ENCODE data around the gene CAMK2D.

The CAMK2D gene

GRCh38 chr4:113763029-113763285 is 1.4 kb upstream of the CAMK2D start:
- no peak for DNase-seq (ENCODE audit: low spot score)

DNA sequence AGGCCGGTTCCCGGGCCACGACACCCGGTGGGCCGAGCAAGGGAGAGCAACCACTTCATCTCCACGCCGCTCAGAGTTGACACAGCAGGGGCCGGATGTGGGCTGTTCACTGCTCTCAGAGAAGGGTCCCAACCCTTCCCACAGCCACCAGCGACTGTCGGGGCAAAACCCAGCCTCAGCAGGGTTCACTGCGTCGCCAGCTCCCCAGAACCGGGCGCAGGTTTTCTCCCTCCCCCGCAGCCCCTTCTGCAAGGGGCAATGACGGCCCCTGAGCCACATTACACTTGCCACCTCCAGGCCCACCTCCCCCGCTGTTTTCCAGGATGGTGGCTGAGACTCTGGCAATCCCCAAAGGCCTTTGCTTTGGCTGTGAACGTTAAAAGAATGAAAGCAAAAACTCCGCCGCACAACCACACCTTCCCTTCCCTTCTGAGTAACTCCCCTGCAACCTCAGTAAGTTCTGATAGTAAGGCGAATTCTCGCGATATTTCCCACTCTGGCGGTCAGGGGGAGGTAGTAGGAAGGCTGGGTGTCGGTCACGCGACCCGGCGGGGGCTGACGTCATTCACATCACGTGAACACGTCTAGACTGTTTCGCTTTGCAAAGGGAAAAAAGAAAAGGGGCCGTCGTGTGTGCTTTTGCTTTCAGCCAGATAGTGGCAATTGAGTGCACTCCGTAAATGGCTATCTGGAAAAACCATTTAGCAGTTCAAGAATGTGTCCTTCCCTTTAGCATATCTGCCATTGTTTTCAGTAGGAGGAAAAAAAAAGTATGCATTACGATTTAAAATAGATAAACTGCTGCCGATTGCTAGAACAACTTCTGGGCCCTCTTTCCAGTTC is 869 bp upstream of the CAMK2D start:
- DNase-seq (ENCODE audit: low spot score): peak; percentile 100

DNA sequence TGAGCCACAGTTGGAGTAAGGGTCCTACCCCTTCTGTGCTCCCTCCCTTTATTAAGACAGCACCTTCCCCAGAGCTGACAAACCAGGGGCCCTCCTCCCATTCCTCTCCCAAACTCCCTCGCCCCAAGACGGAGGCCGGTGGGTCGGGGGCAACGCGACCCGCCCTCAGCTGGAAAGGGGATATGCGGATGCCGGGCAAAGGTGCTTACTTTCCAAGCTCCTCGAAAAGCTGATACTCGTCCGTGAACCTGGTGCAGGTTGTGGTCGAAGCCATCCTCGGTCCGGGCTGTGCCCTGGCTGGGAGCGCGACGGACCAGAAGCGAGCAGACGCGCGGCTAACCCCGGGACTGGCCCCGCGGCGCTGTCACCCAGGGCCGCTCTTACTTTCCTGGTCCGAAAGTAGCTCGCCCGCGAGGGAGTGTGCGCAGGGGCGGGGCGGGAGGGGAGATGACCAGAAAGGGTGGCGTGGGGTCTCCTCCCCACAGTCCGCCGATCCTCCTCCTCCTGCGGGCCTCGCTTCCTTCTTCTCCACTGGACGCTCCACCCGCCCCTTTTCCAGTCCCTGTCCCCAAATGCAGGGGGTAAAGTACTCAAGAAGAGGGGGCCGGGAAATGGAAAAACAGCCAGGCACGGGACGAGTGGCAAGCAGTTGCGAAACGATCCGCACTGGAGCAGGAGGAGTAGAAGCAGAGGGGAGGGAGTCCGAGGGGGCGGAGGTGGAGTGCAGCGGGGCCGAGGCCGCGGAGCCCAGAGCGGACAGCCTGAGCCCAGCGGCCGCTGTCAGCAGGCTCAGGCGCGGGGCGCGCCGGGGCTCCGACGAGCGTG is 531 bp downstream of the CAMK2D start:
- peak; percentile 49 for DNase-seq (ENCODE audit: low spot score)

DNA sequence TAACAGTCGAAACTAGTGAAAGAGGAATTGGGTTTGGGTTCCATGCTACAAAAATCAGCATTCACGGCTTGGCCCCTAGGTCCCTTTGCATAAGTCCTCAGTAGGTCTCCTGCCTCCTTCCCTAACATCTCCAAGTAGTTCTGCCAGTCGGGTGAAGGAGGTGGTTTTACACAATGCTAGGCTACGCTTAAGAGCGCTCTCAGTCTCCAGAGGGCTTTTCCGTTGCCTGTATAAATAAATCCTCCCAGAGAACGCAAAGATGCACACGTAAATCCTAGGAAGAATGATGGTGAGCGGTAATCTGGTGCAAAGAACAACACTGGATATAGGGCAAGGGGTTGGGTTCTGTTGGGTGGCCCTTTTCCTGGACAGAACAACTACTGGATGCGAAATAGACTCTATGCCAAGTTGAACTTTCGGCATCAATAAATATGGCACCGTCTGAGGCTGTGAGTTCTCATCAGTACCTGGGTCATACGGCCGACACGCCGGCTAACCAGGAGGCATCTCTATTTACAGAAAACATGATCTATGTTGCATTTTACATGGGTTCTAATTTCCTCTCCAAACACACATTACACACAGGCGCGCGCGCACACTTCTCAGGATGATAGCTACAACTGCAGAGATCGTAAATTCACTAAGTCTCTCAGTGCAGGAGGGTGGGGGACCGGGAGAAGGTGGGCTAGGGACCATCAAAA is 1.3 kb downstream of the CAMK2D start:
- peak; percentile 64 for DNase-seq (ENCODE audit: low spot score)

- DNase-seq (ENCODE audit: low spot score): peak; percentile 58
These were observed 1.8 kb downstream of the CAMK2D start for GRCh38 chr4:113759696-113760093.

DNA sequence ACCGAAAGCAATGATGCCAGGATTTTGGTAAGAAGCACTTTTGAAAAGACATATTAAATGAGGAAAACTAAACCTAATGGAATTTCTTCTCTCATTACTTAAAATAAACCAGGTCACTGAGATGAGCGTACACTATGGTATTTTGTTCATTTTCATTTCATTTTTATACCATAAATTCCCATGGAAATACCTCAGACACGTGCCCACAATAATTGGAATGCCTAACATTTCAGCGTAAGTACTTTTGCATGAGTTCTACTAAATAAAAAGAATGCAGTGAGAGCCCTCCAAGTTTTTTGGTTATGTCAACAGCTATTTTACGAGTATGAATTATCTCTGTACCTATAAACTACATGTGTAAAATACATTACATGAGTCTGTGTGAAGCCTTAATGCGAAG is 3.2 kb downstream of the CAMK2D start:
- DNase-seq (ENCODE audit: low spot score): no peak

- DNase-seq (ENCODE audit: low spot score): no peak
These were observed 4.1 kb downstream of the CAMK2D start for GRCh38 chr4:113757486-113757885.

DNA sequence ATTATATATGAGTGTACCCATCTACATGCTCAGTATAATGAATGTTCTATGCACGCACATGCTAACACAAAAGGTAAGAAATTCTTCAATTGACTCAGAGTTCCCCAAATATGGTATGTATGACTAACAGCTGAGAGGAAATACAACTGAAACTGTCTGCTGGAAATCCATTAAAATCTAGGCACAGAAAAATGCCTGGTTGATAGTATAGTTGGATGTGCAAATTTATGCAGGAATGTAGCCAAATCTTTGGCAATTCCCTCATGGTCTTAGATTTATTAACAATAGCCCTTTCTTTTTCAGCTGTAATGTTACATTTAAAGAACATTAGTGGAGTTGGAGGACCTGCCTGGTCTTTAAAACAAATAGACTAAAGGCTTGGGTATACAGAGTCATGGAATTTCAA is 5.5 kb downstream of the CAMK2D start:
- DNase-seq (ENCODE audit: low spot score): no peak

- DNase-seq (ENCODE audit: low spot score): no peak
These were observed 10.8 kb downstream of the CAMK2D start for GRCh38 chr4:113750734-113751133.

DNA sequence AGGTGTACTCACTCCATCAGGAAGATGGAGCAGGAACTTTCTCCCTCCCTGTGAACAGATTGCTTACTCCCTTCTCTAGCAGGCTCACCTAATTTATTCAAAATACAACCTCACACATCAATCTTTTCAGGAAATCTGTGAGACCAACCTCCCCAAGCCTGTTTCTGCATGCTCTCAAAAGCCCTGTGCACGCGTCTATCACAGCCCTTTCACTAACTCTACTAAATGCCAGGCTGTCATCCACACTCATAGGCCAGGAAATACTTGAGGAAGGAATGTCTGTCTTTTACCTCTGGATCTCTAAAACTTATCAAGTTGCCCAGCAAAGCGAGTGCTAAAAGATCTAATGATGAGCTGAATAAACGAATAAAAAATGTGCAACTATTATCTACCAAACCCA is 11.2 kb downstream of the CAMK2D start:
- DNase-seq (ENCODE audit: low spot score): no peak

DNA sequence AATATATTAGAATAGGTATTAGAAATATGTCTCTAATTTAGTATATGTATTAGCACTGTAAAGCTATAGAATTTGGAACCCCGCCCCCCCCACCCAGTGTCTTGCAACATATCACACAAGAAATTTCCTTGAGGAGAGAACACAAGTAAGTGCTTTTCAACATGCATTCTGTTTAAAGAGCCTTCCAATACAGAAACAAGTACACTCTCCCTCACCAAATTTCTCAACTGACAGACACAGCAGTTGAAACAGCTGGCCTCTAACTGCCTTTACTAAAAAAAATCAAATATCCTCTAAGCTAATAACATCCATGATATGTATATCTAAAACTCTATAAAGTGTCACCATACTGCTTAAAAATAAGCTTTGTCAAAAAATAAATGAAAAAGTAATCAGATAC is 12.4 kb downstream of the CAMK2D start:
- no peak for DNase-seq (ENCODE audit: low spot score)

DNA sequence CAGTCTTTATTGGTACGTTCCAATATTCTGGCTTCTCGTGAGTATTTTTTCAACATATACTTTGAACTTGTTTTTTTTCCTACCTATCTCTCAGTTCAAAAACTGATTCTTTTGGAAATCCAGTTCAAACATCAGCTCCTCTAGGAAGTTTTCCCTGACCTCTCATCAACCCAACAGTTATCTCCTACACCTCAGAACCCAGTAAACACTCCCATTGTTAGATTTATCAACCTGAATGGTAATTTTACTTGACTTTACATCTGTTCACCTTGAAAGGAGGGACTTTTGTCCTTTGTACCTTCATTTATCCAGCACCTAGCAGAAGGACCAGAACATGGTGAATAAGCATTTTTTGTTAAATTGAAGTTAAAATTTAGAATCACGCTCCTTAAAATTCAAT is 13.6 kb downstream of the CAMK2D start:
- no peak for DNase-seq (ENCODE audit: low spot score)

- no peak for DNase-seq (ENCODE audit: low spot score)
These were observed 15.8 kb downstream of the CAMK2D start for GRCh38 chr4:113745711-113746110.

DNA sequence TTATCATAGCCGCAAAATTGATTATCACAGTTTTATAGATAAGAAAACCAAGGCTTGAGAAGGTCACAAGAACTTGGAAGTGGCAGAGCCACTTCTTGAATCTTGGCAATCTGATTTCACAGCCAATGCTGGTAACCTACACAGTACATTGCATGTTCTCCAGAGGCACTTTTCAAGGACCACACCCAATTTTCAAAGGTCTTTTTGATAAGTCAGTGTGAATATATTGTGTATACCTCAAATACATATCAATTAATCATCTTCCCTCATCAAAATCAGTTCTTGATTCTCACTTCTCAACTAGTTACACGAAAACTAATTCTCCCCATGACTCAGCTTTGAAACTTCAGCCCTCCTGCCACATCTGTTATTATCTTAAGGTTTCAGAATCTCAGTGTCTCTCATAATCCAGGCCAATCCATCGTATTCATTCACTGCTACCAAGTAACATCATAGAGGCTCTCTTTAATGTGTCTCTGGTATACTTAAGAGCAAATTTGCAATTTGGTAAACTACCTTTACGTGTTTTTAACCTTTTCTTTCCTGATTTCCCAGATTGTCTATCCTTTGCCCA is 16.8 kb downstream of the CAMK2D start:
- no peak for DNase-seq (ENCODE audit: low spot score)

- DNase-seq (ENCODE audit: low spot score): no peak
These were observed 17.8 kb downstream of the CAMK2D start for GRCh38 chr4:113743690-113744089.

DNA sequence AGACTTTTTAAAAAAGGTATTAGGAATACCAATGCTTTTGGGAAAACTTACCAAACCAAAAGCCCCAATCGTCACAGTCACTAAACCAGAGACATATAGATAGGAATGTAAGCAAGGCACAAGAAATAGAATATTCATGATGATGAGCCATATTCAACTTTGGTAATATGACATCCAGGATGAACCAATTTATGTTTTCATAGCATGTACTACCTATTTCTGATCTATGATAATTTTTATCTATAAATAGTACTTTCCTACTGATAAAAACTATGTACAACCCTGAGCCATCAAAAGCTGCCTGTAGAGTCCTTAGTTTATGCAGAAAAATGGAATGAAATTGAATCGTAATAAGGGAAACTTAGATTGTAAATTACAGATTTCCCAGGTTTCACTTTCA is 18.9 kb downstream of the CAMK2D start:
- no peak for DNase-seq (ENCODE audit: low spot score)

- DNase-seq (ENCODE audit: low spot score): no peak
These were observed 19.6 kb downstream of the CAMK2D start for GRCh38 chr4:113741956-113742355.

- no peak for DNase-seq (ENCODE audit: low spot score)
These were observed 20.6 kb downstream of the CAMK2D start for GRCh38 chr4:113740857-113741379.

DNA sequence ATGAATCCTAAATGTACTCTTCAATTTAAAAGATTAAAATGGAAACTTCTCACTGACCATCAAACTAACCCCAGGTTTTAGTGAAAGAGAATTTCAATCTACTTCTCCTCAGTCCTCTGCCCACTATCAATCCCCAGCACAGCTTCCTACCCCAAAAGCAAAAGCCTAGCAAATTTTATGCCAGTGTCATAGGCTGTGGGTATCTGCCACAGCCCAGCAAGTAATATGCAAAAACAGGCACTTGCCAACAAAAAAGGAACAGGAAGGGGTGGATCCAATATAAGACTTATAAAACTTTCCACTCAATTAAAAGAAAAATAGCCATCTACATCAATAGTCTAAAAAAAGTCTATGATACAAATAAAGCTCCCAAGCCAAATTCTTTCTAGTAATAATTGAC is 22.3 kb downstream of the CAMK2D start:
- DNase-seq (ENCODE audit: low spot score): peak; percentile 50

GRCh38 chr4:113738251-113738650 is 23.3 kb downstream of the CAMK2D start:
- DNase-seq (ENCODE audit: low spot score): no peak

- no peak for DNase-seq (ENCODE audit: low spot score)
These were observed 27.9 kb downstream of the CAMK2D start for GRCh38 chr4:113733685-113734084.

DNA sequence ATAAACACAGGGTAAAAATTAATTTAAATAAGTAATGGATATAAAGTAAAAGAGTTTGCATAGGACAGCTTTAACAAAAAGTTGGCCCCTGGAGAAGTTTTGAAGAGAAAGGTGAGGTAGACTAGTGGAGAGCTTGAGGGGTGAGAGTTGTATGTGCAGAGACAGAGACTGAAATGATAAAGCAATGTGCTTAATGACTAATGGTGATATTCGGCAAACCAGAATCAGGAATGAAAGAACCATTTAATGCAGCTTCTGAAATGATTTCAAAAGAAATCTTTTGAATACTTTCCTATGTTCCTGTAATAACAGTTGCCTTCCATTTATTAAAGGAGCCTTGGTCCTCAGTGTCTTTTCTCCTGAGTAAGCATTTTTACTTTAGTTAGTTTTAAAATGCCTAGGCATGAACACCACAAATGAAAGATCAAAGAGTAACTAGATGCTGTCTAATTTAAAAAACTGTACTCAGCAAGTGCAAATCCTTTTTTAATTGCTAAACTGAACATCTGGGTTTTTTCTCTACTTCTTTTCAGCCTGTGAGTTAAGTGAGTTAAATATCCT is 28.5 kb downstream of the CAMK2D start:
- DNase-seq (ENCODE audit: low spot score): no peak
